HG02981 (cell line): ENCODE data around the gene TMEM186.
"Not testable (repeated sequence)": the region's sequence is repeated elsewhere in the genome, so short reads cannot be mapped to it uniquely, and the experiment has no call there.

Source experiments
- ATAC-seq: cut with Tn5 transposase; IDR thresholded peaks from one replicate; pipeline ENCODE4 v1.9.1; 2021; ENCODE audit warnings: mild to moderate bottlenecking, moderate library complexity; ENCODE audit not compliant: unreplicated experiment

Gene TMEM186

GRCh38 chr16:8812162-8812843, 14.9 kb upstream of the TMEM186 start:
- no peak for ATAC-seq

DNA sequence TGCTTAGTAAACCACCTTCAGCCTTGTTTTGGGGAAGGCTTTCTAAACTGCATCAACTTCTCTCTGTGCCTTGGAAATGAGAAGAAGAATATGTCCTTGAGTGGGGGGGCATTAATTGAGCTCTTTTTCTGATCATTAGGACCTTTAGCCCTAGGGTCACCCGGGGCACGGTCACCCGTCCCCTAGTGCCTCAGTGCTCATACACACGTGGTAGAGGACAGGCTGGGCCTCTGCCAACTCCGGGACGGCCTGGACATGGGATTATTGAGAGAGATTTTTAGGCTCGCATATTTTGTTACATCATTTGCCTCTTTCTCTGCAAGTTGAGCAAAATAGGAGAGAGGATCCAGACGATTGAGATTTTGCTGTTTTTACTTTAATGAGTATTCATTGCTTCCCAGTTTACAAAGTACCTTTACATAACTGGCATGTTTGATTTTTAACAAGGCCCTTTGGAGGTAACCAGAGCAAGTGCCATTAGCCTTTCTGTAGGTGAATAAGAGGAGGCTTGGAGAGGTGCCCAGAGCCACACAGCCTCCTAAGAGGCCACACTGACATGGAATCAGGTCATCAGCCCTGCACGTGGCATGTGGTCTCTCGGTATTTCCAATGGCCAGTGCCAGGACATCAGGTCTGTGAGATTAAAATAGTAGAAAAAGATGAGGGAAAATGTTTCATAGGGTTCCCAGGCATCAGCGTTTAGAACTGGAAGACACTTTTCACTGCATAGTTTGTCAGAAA, 11.3 kb upstream of the TMEM186 start:
- ATAC-seq: no peak

DNA sequence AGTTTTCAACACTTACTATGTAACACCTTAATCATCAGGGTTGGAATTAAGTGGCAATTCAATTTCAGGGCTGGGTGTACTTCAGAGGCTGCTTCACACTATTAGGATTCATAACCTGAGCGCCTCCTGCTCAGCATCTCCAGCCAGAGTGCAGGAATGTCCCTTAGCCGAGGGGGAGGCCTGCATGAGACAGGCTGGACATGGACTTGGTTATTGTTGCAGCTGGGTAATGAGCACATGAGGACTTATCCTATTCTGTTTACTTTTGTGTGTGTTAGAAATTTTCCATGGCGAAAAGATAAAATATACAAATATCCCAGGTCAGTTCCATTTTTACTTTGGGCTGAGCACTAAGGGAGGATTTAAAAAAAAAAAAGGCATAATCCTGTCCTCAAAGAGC, 10.6 kb upstream of the TMEM186 start:
- no peak for ATAC-seq

DNA sequence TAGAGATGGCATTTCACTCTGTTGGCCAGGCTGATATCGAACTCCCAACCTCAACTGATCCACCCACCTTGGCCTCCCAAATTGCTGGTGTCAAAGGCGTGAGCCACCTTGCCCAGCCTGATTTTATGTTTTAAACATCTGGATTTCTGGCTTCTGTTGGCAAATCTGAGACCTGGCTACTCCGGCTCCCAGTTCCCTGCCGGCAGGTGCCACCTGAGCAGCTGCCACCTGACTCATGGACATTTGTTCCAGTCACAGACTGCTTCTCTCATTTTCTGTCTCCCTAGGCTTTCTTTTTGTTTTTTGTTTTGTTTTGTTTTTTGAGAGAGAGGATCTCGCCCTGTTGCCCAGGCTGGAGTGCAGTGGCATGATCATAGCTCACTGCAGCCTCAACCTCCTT, 9.8 kb upstream of the TMEM186 start:
- no peak for ATAC-seq

DNA sequence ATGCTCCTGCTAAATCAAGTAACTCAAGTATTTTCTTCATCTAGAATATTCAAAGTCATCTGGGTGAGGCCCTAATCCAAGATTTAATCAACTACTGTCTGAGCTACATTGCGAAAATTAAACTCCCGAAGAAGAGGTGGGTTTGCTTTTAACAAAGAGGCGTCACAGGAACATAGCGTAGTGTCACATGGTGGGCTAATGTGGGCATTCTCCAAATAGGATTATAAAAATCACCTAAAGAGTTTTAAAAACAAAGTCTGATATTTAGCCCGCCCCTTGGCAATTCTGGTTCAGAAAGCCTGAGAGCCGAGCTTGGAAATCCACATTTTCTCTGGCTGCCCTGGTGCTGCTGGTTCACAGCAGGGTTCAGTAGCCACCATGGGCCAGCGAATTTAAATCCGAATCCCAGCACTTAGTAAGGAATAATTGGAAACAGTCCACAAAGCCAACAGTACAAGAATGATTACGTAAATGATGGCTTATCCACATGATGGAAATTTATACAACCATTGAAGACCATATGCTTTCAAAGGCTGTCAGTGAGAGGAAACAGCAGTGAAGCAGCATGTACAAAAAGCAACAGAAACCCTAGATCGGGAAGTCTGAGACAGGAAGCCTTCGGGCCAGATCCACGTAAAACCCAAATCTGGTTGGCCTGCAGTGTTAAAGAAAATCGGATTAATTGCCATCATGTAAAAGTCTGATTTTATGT, 9.0 kb upstream of the TMEM186 start:
- no peak for ATAC-seq

DNA sequence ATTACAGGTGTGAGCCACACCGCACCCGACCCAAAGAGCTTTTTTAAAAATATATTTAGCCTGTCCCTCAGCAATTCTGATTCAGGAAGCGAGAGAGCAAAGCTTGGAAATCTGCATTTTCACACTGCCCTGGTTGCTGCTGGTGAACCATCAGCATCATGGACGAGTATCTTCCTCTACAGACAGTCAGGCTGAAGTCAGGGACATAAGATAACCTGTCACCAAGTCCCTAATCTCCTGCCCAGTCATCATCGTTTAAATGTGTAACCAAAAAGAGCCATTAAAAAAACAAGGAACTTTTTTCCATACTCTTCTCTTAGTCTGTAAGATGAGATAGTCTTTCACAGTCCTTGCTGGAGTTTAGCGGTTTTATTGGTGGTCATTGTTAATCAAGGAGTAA, 6.9 kb upstream of the TMEM186 start:
- ATAC-seq: no peak

DNA sequence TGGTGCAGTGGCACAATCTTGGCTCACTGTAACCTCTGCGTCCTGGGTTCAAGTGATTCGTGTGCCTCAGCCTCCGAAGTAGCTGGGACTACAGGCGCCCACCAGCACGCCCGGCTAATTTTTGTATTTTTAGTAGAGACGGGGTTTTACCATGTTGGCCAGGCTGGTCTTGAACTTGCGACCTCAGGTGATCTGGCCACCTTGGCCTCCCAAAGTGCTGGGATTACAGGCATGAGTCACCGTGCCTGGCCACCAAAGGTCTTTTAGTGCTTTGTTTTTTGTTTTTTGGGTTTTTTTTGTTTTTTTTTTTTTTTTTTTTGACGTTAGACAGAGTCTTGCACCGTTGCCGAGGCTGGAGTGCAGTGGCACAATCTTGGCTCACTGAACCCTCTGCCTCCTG, 6.3 kb upstream of the TMEM186 start:
- ATAC-seq: not testable (repeated sequence)

DNA sequence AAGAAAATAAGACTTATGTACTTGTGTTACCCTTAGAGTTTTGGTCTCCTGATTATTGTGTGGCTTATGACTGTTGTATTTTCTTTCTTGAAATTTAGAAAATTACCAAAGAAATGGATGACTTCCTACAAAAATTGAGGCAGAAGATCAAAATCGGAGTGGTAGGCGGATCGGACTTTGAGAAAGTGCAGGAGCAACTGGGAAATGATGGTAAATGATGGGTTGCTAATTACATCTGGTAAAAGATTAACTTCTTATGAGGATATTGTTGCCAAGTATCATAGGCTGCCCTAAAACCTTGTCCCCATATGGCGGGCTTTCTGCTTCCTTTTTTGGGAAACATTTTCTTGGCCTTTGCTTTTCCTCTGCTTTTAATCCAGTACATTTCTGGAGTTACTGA, 4.3 kb upstream of the TMEM186 start:
- no peak for ATAC-seq

- no peak for ATAC-seq
These were observed 1.2 kb upstream of the TMEM186 start for GRCh38 chr16:8798535-8799157.

DNA sequence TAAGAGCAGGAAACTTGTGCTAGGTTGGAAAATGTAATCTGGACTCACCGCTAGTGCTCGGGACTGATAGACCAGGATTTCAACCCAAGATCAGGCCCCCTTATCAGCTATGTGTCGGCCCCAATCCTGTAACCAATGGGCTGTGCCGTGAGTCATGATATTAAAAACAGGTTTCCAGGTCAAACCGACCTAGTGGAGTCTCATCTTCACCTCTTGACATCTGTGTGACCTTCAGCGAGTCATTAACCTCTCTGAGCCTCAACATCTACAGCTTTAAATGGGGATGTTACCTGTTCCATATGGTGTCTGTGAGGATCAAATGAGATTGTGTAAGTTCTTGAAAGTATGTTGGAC, 712 bp upstream of the TMEM186 start:
- no peak for ATAC-seq

DNA sequence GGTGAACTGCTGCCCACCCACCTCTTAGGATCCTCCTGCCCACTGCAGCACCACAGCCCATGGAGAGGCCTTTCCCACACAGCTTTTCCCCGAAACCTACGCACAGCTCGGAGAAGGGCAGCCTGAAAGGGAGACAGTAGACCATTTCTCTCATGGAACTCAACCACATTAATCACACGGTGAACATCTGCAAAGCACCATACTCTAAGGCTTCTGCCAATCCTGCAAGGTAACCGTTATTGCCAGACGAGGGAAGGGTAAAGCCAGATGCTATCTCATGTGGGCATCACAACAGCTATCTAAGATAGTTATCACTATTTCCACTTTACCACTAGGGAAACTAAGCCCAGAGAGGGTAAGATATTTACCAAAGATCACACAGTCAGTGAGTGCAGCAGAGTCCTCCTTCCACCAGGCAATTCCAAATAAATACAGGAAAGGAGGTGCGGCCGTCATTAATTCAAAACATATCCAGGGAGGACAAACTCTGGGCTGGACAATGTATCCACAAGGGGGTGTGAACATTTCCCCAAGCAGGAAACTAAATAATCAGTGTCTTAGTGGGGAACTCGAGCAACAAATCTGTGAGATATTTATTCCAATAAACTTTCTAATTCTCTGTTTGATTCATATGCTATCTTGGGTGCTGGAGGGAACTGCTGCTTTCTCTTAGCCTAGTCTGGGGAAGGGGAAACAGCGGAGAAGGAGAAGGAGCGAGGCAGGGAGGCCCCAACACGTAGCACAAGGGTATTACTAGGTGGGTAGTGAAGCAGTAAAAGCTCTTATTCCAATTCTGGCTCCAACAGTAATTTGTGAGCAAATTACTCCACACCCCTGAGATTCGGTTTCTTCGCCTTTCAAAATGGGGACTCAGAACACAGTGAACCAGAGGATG, 723 bp downstream of the TMEM186 start:
- ATAC-seq: no peak

DNA sequence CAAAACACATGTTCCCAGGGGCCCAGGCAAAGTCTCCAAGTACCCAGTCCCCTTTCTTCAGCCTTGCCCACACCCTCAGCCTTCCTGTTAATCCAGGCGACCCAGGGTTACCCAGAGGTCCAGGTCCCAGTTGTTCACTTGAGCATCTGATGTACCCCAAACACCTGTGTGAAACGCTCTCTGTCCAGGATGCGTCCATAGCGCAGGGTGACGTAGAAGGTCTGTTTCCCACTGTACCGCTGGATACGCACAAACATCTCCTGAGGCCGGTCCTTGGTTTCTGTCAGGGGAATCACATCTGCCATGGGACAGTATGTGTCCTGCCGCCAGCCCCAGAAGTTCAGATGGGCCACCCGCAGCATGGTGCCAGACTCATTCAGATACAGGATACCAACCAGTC, 1.6 kb downstream of the TMEM186 start:
- ATAC-seq: no peak

- ATAC-seq: no peak
These were observed 2.3 kb downstream of the TMEM186 start for GRCh38 chr16:8795091-8795490.

DNA sequence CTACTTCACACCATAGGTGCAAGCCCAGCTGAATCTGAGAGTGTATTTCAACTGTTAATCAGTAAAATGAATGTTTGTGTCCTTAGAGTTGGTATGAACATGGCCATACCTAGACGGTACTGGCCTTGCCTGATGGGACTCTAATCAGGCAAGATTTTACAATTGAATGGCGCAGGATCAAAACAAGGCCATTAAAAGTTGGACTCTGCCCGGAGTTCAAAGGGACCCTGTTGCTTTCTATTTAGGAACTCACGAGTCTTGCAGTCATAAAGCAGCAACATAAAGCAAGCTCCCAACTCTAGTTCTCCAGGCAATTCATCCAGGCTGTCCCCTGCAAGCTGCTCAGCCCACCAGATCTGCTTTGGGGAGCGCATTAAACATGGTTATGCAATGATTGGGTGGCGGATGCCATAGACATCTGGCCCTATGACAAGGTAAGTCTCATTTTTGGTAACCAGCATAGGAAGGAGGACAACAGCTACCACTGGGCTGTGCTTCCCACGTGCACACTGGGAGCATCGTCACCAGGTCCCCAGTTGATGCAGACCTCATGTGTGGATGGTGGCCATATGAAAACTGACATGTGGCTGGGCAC, 8.8 kb downstream of the TMEM186 start:
- no peak for ATAC-seq

DNA sequence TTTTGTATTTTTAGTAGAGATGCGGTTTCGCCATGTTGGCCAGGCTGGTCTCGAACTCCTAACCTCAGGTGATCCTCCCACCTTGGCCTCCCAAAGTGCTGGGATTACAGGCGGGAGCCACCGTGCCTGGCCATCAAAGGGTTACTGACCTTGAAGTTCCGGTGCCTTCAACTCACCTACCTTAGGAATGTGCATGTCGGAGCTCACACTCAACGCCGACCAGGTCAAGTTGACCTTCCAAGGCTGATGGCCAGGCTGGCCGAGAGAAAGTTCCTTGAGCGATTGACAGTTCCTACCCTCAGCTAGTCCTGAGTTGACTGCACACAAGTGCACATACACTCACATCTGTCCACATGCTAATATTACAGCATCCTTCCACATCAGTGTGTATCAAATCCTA, 11.1 kb downstream of the TMEM186 start:
- not testable (repeated sequence) for ATAC-seq

DNA sequence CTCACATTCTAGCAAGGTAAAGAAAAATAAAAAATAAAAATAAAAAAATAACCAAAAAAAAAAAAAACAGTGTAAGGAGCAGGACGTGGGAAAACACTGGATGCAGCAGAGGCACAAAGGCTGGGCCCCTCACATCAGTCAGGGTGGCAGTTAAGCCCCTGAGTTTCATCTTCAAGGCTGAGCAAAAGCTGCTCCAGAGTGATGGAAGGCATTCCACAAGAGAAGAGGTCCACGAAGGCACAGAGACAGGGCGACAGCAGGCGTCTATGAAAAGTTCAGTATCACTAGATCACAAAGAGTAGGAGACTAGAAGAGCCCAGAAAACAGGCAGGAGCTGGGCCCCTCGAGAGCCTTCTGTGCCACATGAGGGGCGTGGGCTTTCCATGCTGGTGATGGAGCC, 12.0 kb downstream of the TMEM186 start:
- ATAC-seq: no peak

- ATAC-seq: no peak
These were observed 14.8 kb downstream of the TMEM186 start for GRCh38 chr16:8782673-8783072.

GRCh38 chr16:8781797-8782196, 15.6 kb downstream of the TMEM186 start:
- ATAC-seq: no peak

DNA sequence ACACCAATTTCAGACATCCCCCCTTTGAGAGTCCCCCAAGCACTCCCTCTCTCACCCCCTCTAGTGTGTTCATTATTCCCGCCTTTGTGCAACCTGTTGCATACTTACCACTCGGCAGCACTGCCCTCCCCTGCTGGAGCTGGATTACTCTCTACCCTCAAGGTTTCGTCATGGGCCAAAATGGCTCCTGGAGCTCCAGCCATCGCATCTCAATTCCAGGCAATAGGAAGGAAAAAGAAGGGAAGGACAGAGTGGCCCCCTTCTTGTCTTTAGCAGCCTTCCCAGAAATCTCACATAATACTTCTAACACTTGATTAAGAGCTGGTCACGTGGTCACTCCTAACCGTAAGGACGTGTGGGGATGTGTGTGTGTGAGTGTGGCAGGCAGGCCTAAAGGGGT, 20.2 kb downstream of the TMEM186 start:
- no peak for ATAC-seq

DNA sequence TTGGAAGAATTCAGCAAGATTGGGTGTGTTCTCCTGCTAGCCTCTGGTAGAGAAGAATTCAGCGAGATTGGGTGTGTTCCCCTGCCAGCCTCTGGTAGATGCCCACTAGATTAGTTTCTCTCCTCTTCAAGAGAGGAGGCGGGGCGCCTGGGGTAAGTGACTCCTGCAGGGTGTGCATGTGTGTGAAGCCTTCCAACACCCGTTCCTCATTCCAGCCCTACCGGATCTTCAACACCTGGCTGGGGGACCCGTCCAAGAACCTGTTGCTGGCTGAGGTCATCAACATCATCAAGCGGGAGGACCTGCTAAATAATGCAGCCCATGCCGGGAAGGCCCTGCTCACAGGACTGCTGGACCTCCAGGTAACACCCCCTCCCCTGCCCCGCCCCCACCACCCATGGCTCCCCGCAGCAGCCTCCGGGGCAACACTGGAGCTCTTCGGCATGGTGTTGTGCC, 21.3 kb downstream of the TMEM186 start:
- no peak for ATAC-seq
